HG03159 (cell line): Measurements from ENCODE around the gene SGTA.
"Not testable (repeated sequence)": the region's sequence is repeated elsewhere in the genome, so short reads cannot be mapped to it uniquely, and the experiment has no call there.

ENCODE experiments used
- ATAC-seq: cut with Tn5 transposase; IDR thresholded peaks from one replicate; pipeline ENCODE4 v1.9.1; 2021; ENCODE audit warnings: mild to moderate bottlenecking, moderate library complexity; ENCODE audit not compliant: unreplicated experiment

The SGTA gene

GRCh38 chr19:2716722-2717637 lies 66.1 kb downstream of the SGTA start:
- no peak for ATAC-seq

GRCh38 chr19:2716275-2716650 lies 66.8 kb downstream of the SGTA start:
- no peak for ATAC-seq

- no peak for ATAC-seq
Observed at GRCh38 chr19:2715470-2716274, 67.4 kb downstream of the SGTA start.

GRCh38 chr19:2714531-2715269 lies 68.4 kb downstream of the SGTA start:
- no peak for ATAC-seq

- not testable (repeated sequence) for ATAC-seq
Observed at GRCh38 chr19:2714102-2714501, 69.0 kb downstream of the SGTA start.

GRCh38 chr19:2713170-2713569 lies 69.9 kb downstream of the SGTA start:
- not testable (repeated sequence) for ATAC-seq

- no peak for ATAC-seq
Observed at GRCh38 chr19:2711875-2712205, 71.2 kb downstream of the SGTA start.

- ATAC-seq, result no peak
Observed at GRCh38 chr19:2711172-2711874, 71.8 kb downstream of the SGTA start.

- ATAC-seq, result no peak
Observed at GRCh38 chr19:2706251-2706650, 76.8 kb downstream of the SGTA start.
